Hepatocyte (in vitro differentiated cells): ENCODE measurements around the gene PRLHR. TPM values are rescaled to one million over a fixed set of nuclear protein-coding genes. Genes with fewer than 3 reads are reported as not detected.

Source experiments
- DNase-seq: peaks from one replicate; pipeline ENCODE4 v3.0.0-alpha.2; 2016; ENCODE audit warnings: low spot score
- H2AFZ ChIP-seq: fragments of 200-600 bp; sonication (generic); 2 replicates; pipeline ENCODE4 v1.6.0; 2016; ENCODE audit warnings: antibody characterized with exemption, mild to moderate bottlenecking
- H3K27ac ChIP-seq: fragments of 200-600 bp; sonication (generic); 2 replicates; pipeline ENCODE4 v1.5.1; 2016; ENCODE audit warnings: mild to moderate bottlenecking
- H3K27me3 ChIP-seq: fragments of 200-600 bp; sonication (generic); 2 replicates; pipeline ENCODE4 v1.6.1; 2016
- H3K36me3 ChIP-seq: fragments of 200-600 bp; sonication (generic); replicated peaks from 2 replicates; pipeline ENCODE4 v1.5.1; 2016; ENCODE audit warnings: low read depth; ENCODE audit not compliant: insufficient read depth
- H3K4me1 ChIP-seq: fragments of 200-600 bp; sonication (generic); 2 replicates; pipeline ENCODE4 v1.5.1; 2016; ENCODE audit warnings: mild to moderate bottlenecking, moderate library complexity; ENCODE audit not compliant: insufficient read depth
- H3K4me2 ChIP-seq: fragments of 200-600 bp; sonication (generic); 2 replicates; pipeline ENCODE4 v1.6.0; 2016
- H3K4me3 ChIP-seq: fragments of 200-600 bp; sonication (generic); 2 replicates; pipeline ENCODE4 v1.5.1; 2016; ENCODE audit warnings: mild to moderate bottlenecking
- H3K79me2 ChIP-seq: fragments of 200-600 bp; sonication (generic); 2 replicates; pipeline ENCODE4 v1.6.0; 2017; ENCODE audit warnings: mild to moderate bottlenecking
- H3K9me2 ChIP-seq: fragments of 200-600 bp; sonication (generic); replicated peaks from 2 replicates; pipeline ENCODE4 v1.6.0; 2017; ENCODE audit warnings: mild to moderate bottlenecking; ENCODE audit not compliant: insufficient read depth
- H3K9me3 ChIP-seq: fragments of 200-600 bp; sonication (generic); 2 replicates; pipeline ENCODE4 v1.5.1; 2016; ENCODE audit warnings: low read depth, mild to moderate bottlenecking
- H4K20me1 ChIP-seq: fragments of 200-600 bp; sonication (generic); 2 replicates; pipeline ENCODE4 v1.6.0; 2016; ENCODE audit warnings: mild to moderate bottlenecking; ENCODE audit not compliant: insufficient read depth, poor library complexity, severe bottlenecking
- CTCF ChIP-seq: fragments of 200-600 bp; sonication (generic); IDR thresholded peaks from 2 replicates; pipeline ENCODE4 v1.5.1; 2016; ENCODE audit warnings: antibody characterized with exemption, mild to moderate bottlenecking; ENCODE audit not compliant: poor library complexity
- EZH2 ChIP-seq: fragments of 200-600 bp; sonication (generic); IDR thresholded peaks from 2 replicates; pipeline ENCODE4 v1.6.1; 2016; ENCODE audit warnings: antibody characterized with exemption, mild to moderate bottlenecking, borderline replicate concordance
- EZH2phosphoT487 ChIP-seq: fragments of 200-600 bp; sonication (generic); IDR thresholded peaks from one replicate; pipeline ENCODE4 v1.6.1; 2018; ENCODE audit warnings: antibody characterized with exemption, mild to moderate bottlenecking, low read depth, moderate library complexity; ENCODE audit not compliant: unreplicated experiment, severe bottlenecking
- WGBS: methylation state at CpG from one replicate; pipeline ENCODE4 v1.1.6; 2016; ENCODE audit warnings: low lambda C conversion rate; ENCODE audit errors: missing lambda C conversion rate; 5-methylcytosine and 5-hydroxymethylcytosine counted together
- polyA plus RNA-seq: library from polyadenylated mRNA; unstranded; fragments of >200 nt; fragmentation: Nextera tagmentation; extraction: Ambion mirVana; gene quantifications from 2 replicates; pipeline ENCODE4 v1.2.1, GENCODE V29; 2016
- total RNA-seq: library from RNA; depleted of rRNA; stranded (reverse); fragments of >200 nt; gene quantifications from 2 replicates; pipeline ENCODE4 v1.2.3, GENCODE V29; 2014

PRLHR gene
- total and polyA plus RNA-seq, 2 experiments from 2014 or later: not detected

- peak overlapping the region; percentile 51 for H3K4me2 ChIP-seq
- no peak overlapping the region for H2AFZ ChIP-seq
- H3K4me1 ChIP-seq: no peaks in the 10 kb centered on the region
- H3K4me3 ChIP-seq: no peak overlapping the region
- H3K79me2 ChIP-seq: no peaks in the 10 kb centered on the region
- DNase-seq: peak; percentile 81
- H3K9me3 ChIP-seq: no peaks in the 10 kb centered on the region
- H3K36me3 ChIP-seq: no peaks in the 10 kb centered on the region
- no peaks in the 10 kb centered on the region for H4K20me1 ChIP-seq
- peaks cover 77% of the 10 kb centered on the region for H3K27me3 ChIP-seq
- no peaks in the 10 kb centered on the region for H3K9me2 ChIP-seq
- WGBS: 22% methylated on average over 68 of the region's 70 CpGs
- H3K27ac ChIP-seq: no peak overlapping the region
- TF ChIP-seq EZH2phosphoT487 (no peak), EZH2 (no peak), CTCF (peak; percentile 34)
Measured at GRCh38 chr10:118594392-118595063, 920 bp downstream of the PRLHR start.

GRCh38 chr10:118592675-118593330 is 2.6 kb downstream of the PRLHR start:
- peaks cover 81% of the 10 kb centered on the region for H3K27me3 ChIP-seq
- DNase-seq: no peak
- H3K4me2 ChIP-seq: no peak overlapping the region
- no peaks in the 10 kb centered on the region for H3K9me2 ChIP-seq
- H2AFZ ChIP-seq: no peak overlapping the region
- no peak overlapping the region for H3K27ac ChIP-seq
- H3K79me2 ChIP-seq: no peaks in the 10 kb centered on the region
- no peaks in the 10 kb centered on the region for H3K4me1 ChIP-seq
- no peaks in the 10 kb centered on the region for H4K20me1 ChIP-seq
- H3K4me3 ChIP-seq: no peak overlapping the region
- WGBS: 67% methylated on average over 2 of the region's 2 CpGs
- TF ChIP-seq EZH2phosphoT487 (no peak), EZH2 (no peak), CTCF (no peak)
- no peaks in the 10 kb centered on the region for H3K36me3 ChIP-seq
- no peaks in the 10 kb centered on the region for H3K9me3 ChIP-seq

GRCh38 chr10:118590334-118590733 is 5.1 kb downstream of the PRLHR start:
- H3K27me3 ChIP-seq: peaks cover 59% of the 10 kb centered on the region
- H3K4me1 ChIP-seq: no peaks in the 10 kb centered on the region
- DNase-seq: no peak
- no peak overlapping the region for H3K4me3 ChIP-seq
- no peak overlapping the region for H2AFZ ChIP-seq
- no peak for TF ChIP-seq CTCF
- TF ChIP-seq EZH2phosphoT487: no peak
- no peak for TF ChIP-seq EZH2
- H3K27ac ChIP-seq: no peak overlapping the region
- no peaks in the 10 kb centered on the region for H3K79me2 ChIP-seq
- no peaks in the 10 kb centered on the region for H3K9me3 ChIP-seq
- no peak overlapping the region for H3K4me2 ChIP-seq
- no peaks in the 10 kb centered on the region for H3K9me2 ChIP-seq
- 71% methylated on average over 2 of the region's 2 CpGs for WGBS
- H3K36me3 ChIP-seq: no peaks in the 10 kb centered on the region
- H4K20me1 ChIP-seq: no peaks in the 10 kb centered on the region
